Brain pericyte (primary cell): ENCODE data around the gene GALNT15.

Source experiments
- DNase-seq: peaks from one replicate; pipeline ENCODE4 v3.0.0-alpha.2; 2012; ENCODE audit warnings: low read depth, low spot score

GALNT15 gene

GRCh38 chr3:16187213-16187790, 12.8 kb downstream of the GALNT15 start:
- no peak for DNase-seq

- DNase-seq: no peak
Observed at GRCh38 chr3:16188071-16188470, 13.6 kb downstream of the GALNT15 start.

- no peak for DNase-seq
Observed at GRCh38 chr3:16189201-16189600, 14.7 kb downstream of the GALNT15 start.

DNA sequence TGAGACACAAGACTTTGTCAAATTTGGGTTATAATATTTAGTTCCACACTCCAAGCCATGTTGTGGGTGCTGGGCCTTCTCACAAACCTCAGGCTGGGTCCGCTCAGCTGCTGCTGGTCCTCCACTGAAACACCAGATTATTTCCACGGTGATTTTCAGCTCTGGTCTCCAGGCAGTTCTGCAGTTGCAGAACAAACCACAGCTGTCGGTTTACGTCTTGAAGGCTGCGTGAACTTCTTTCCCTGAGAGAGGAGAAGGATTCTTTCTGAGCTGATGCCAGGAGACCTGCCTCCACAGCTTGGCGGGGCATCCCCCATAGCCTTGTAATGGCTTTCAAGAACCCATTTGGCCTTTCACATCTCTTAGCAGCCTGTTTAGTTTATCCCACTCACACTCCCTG, 16.2 kb downstream of the GALNT15 start:
- DNase-seq: no peak

DNA sequence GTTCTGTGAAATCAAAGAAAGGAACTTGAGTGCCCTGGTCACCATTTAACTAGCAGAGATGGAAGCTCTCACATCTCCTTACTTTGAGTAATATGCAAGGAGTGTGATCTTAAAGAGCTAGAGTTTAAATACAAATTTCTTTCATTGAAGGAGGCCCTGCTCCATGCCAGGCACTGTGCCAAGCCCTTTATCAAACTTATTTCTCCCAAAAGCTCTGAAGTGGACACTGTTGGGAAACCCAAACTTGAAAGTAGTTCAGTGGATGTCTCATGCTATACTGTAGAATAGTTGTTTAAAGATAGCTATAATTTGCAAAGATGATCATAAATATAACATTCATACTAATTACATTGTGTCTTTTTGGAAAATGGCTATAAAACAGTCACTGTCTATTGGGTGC, 17.1 kb downstream of the GALNT15 start:
- no peak for DNase-seq

GRCh38 chr3:16192176-16192811, 17.8 kb downstream of the GALNT15 start:
- no peak for DNase-seq

DNA sequence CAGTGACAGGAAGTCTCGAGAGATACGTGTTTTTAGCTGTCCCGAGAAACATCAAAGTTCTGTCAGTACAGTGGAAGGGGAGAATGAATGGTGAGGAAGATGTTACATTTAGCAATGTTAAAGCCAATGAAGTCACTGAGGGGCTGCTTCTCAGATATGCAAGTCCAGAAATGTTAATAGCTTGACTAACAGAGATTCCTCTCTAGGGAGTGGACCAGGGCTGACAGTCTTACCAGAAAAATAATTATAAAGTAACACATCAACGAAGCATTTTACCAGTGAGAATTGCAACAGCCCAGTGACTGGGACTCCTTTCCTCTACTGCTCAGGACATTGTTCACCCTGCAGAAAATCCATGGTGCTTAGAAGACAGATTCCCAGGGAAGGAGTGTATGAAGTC, 23.9 kb downstream of the GALNT15 start:
- no peak for DNase-seq

GRCh38 chr3:16199769-16200168, 25.3 kb downstream of the GALNT15 start:
- DNase-seq: no peak

DNA sequence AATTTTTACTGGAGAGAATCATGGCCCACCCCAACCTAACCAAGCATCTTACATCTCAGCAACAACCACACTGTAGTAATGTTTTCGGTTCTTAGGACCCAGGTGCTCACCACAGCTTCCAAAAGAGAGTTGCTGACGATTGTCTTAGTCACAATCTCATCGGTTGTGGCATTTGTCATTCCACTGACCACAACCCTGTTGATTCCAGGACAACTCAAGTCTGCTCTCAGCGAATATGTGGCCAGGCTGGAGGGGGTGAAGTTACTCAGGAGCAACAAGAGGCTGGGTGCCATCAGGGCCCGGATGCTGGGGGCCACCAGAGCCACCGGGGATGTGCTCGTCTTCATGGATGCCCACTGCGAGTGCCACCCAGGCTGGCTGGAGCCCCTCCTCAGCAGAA, 25.9 kb downstream of the GALNT15 start:
- DNase-seq: no peak

GRCh38 chr3:16203031-16203430, 28.6 kb downstream of the GALNT15 start:
- DNase-seq: no peak

DNA sequence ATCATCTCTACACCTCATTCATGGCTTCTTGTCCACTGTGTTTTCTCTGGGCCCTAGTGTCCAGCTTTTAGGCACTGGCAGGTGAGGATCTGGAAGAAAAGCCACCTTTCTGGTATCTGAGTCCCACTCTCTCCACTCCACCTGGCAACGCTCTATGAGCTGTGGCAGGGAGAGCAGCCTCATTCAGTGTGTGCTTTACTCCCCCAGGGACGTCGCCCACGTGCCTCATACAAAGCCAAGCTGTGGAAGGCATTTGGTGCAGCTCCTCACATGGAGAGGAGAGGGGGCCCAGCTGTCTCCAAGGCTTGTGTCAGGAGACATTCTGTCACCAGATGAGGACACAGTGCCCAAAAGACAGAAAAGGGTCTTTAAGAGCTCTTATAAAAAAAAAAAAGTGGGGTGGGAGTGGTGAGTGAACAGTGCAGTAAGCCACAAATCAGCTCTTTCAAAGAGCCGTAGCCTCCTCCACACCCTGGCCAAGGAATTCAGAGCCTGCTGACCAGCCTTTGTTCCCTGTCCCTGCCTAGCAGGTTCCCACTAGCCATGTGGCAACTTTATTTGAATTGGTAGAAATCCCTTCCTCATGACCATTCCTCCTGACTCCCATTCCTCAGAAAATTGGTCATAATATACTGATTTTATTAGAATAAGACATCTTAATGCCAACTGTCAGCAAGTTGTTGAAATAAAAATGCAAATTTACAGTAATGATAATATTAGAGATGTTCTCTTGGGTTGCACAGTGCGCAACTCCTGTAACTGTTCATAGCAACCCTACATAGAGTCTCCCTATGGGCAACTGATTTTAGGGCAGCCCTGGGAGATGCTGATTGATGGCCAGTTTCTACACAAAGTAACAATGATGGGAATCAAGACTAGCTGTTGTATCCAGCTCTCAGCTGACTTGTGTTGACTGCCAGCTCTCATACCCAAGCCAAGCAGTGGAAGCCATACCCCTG, 29.5 kb downstream of the GALNT15 start:
- DNase-seq: no peak

- no peak for DNase-seq
Observed at GRCh38 chr3:16204751-16205150, 30.3 kb downstream of the GALNT15 start.

- DNase-seq: no peak
Observed at GRCh38 chr3:16205156-16205870, 30.8 kb downstream of the GALNT15 start.

DNA sequence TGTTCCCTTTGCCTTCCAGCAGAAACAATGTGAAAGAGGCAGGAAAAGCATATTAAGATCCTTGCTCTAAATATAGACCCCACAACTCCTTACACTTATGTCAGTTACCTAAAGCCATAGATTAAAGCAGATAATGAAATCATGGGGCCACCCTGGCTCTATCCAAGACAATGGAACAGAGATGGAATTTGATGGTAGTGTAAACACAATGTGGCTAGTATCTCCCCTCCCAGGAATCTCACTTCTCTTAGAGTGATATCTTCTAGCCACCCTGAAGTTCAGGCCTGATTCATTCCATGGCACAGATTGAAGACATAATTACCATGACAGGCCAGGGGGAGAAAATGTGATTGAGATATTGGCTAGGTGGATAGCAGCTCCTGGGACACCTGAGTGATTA, 32.6 kb downstream of the GALNT15 start:
- no peak for DNase-seq

- DNase-seq: no peak
Observed at GRCh38 chr3:16211176-16211904, 36.9 kb downstream of the GALNT15 start.

GRCh38 chr3:16214366-16214765, 39.9 kb downstream of the GALNT15 start:
- DNase-seq: no peak

DNA sequence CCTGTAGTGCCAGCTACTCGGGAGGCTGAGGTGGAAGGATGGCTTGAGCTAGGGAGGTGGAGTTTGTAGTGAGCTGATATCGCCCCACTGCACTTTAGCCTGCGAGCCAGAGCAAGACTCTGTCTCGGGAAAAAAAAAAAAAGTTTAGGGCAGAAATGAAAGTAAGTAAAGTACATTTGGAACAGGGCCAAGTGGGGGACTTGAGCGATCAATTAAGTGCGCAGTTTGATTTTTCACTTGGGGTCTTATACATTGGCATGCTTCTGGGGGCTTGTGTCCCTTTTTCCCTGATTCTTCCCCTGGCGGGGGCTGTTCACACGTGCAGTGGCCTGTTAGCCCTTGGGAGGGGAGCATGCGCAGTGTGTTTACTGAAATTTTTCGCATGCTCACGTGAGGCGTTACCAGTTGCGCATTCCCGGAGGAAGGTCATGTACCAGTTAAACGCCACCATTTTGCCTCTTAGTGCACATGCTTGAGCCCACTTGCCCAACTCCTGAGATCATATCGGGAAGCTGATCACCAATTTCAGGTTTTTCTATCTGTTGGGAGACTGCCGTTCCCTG, 42.0 kb downstream of the GALNT15 start:
- no peak for DNase-seq

- DNase-seq: no peak
Observed at GRCh38 chr3:16219777-16220176, 45.3 kb downstream of the GALNT15 start.

DNA sequence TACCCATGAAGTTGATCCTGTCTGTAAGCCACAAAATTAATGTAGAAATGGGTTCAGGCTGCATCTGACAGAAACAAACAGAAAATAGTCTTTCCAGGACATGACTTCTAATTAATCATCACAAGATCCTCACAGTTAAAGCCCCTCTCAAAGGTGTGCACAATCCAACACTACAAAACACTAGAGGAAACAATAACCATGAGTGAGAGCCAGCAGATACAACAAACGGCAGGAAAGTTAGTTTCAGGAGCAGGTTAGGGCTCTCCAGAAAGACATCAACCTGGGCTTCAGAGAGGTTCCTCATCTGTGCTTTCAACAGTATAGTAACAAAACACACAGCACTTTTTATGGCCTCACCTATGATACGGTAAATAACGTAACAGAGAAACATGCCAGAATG, 47.5 kb downstream of the GALNT15 start:
- DNase-seq: no peak

DNA sequence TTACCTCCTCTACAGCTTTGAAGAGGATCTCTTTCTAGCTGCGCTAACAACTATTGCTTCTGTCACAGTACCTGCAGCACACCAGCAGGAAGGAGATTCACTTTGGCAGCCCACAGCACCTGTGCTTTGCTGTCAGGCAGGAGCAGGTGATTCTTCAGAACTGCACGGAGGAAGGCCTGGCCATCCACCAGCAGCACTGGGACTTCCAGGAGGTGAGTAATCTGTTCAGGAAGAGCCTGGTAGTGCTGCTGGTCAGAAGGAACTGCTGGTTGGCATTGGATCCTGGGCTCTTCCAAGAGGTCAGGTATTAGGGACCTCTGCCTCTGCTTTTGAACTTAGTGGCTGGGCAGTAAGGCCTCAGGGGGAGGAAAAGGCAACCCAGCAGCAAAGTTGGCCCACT, 48.1 kb downstream of the GALNT15 start:
- DNase-seq: no peak

- no peak for DNase-seq
Observed at GRCh38 chr3:16224325-16224724, 49.8 kb downstream of the GALNT15 start.
